Epithelial cell of proximal tubule (primary cell): ENCODE results near the gene STAT3. TPM values are rescaled to one million over a fixed set of nuclear protein-coding genes. Genes with fewer than 3 reads are reported as not detected.

Experiments
- DNase-seq: peaks from one replicate; pipeline ENCODE4 v3.0.0-alpha.2; 2011; ENCODE audit warnings: low read depth
- H3K4me3 ChIP-seq: 2 replicates; pipeline ENCODE4 v1.5.1; 2011; ENCODE audit warnings: low read depth, mild to moderate bottlenecking, low read length
- CTCF ChIP-seq: conservative IDR thresholded peaks from 2 replicates; pipeline ENCODE4 v1.5.1; 2012; ENCODE audit warnings: low read depth, mild to moderate bottlenecking, low read length
- total RNA-seq: library from RNA; depleted of rRNA; stranded (reverse); fragments of >200 nt; gene quantifications from 2 replicates; pipeline ENCODE4 v1.2.3, GENCODE V29; 2015

The STAT3 gene
- total RNA-seq, 1 donor from 2014 or later, result 63.0 TPM

- TF ChIP-seq CTCF, result no peak
- DNase-seq, result no peak
- no peak overlapping the region for H3K4me3 ChIP-seq
These were observed 33.0 kb downstream of the STAT3 start for GRCh38 chr17:42354956-42355843.

DNA sequence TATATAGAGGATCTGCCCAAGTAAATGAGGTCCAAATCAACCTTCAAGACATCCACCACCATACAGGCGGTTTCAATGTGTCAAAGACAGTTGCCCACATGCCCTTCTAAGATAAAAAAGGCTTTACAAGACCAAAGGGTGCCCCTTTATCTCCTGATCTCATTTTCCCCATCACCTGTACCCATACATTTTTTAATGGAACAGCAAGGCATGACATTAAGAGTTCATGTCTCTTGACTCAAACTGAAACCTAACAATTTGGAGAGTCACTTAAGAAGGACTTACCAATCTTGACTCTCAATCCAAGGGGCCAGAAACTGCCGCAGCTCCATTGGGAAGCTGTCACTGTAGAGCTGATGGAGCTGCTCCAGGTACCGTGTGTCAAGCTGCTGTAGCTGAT is 40.1 kb downstream of the STAT3 start:
- no peak for DNase-seq
- H3K4me3 ChIP-seq, result no peak overlapping the region
- TF ChIP-seq CTCF, result no peak

- no peak overlapping the region for H3K4me3 ChIP-seq
- TF ChIP-seq CTCF, result no peak
- DNase-seq, result no peak
These were observed 40.6 kb downstream of the STAT3 start for GRCh38 chr17:42347606-42348005.

- no peak for TF ChIP-seq CTCF
- no peak overlapping the region for H3K4me3 ChIP-seq
- DNase-seq, result no peak
These were observed 41.0 kb downstream of the STAT3 start for GRCh38 chr17:42347198-42347597.

GRCh38 chr17:42346481-42346880 is 41.8 kb downstream of the STAT3 start:
- no peak for DNase-seq
- no peak for TF ChIP-seq CTCF

GRCh38 chr17:42345396-42346073 is 42.7 kb downstream of the STAT3 start:
- H3K4me3 ChIP-seq, result no peak overlapping the region
- no peak for DNase-seq
- TF ChIP-seq CTCF, result no peak

More at GRCh38 chr17:42346481-42346880, 41.8 kb downstream of the STAT3 start:
- no peak overlapping the region for H3K4me3 ChIP-seq
